HEK293 (cell line): ENCODE measurements around the gene PNPLA3.

Experiments
- CTCF ChIA-PET: fragments of 350-600 bp; formaldehyde crosslinking; extraction: SDS; loops from one replicate; lab custom pipeline; 2021; ENCODE audit warnings: antibody characterized with exemption; lab: Yijun Ruan, JAX
- POLR2A ChIA-PET: fragments of 300-600 bp; formaldehyde crosslinking; extraction: SDS; loops from one replicate; lab custom pipeline; 2020; ENCODE audit warnings: antibody characterized with exemption, inconsistent platforms; lab: Yijun Ruan, JAX
- H3K27ac ChIP-seq: fragments of 200-500 bp; sonication (Bioruptor generic); 2 replicates; pipeline ENCODE4 v1.5.1; 2014; ENCODE audit warnings: low read depth, low read length, control low read depth, inconsistent platforms; ENCODE audit errors: extremely low read depth
- H3K36me3 ChIP-seq, 2 experiments: fragments of 200-500 bp in 1 of 2; sonication (Bioruptor generic) in 1 of 2; 1 replicate in 1 of 2; 2 replicates in 1 of 2; pipeline ENCODE4 v1.5.1; 2014 to 2017; ENCODE audit warnings: inconsistent platforms in 2 of 2, low read length in 2 of 2; ENCODE audit not compliant: control insufficient read depth in 2 of 2, insufficient read depth in 1 of 2
- H3K4me1 ChIP-seq: fragments of 200-500 bp; sonication (Bioruptor generic); 2 replicates; pipeline ENCODE4 v1.5.1; 2014; ENCODE audit warnings: mild to moderate bottlenecking, low read length, inconsistent platforms; ENCODE audit not compliant: control insufficient read depth, insufficient read depth
- H3K4me3 ChIP-seq: 2 replicates; pipeline ENCODE4 v1.5.1; 2011; ENCODE audit warnings: low read depth, mild to moderate bottlenecking, control low read depth, low read length, moderate library complexity
- H3K9me3 ChIP-seq: fragments of 200-500 bp; sonication (Bioruptor generic); 2 replicates; pipeline ENCODE4 v1.5.1; 2014; ENCODE audit warnings: low read depth, low read length, inconsistent platforms; ENCODE audit not compliant: control insufficient read depth, insufficient read depth
- ATF2 ChIP-seq: fragments of 450-650 bp; formaldehyde crosslinking; IDR thresholded peaks from 2 replicates; pipeline ENCODE4 v1.5.1; 2016; ENCODE audit warnings: missing biosample characterization, missing genetic modification characterization, low read depth
- CTCF ChIP-seq: fragments of 450-650 bp; formaldehyde crosslinking; IDR thresholded peaks from 2 replicates; pipeline ENCODE4 v1.5.1; 2016; ENCODE audit warnings: missing biosample characterization, missing genetic modification characterization
- KLF16 ChIP-seq: fragments of 450-650 bp; formaldehyde crosslinking; IDR thresholded peaks from 2 replicates; pipeline ENCODE4 v1.5.1; 2017; ENCODE audit warnings: missing biosample characterization, missing genetic modification characterization
- TRIM28 ChIP-seq: IDR thresholded peaks from 2 replicates; pipeline ENCODE4 v1.6.1; 2011; ENCODE audit warnings: low read length, control low read depth, borderline replicate concordance
- ZFP69B ChIP-seq: fragments of 450-650 bp; formaldehyde crosslinking; IDR thresholded peaks from 2 replicates; pipeline ENCODE4 v1.5.1; 2016; ENCODE audit warnings: missing biosample characterization, missing genetic modification characterization
- ZIC2 ChIP-seq: fragments of 450-650 bp; formaldehyde crosslinking; IDR thresholded peaks from 2 replicates; pipeline ENCODE4 v1.5.1; 2016; ENCODE audit warnings: missing biosample characterization, missing genetic modification characterization
- ZNF18 ChIP-seq: fragments of 450-650 bp; formaldehyde crosslinking; IDR thresholded peaks from 2 replicates; pipeline ENCODE4 v1.5.1; 2016; ENCODE audit warnings: missing biosample characterization, missing genetic modification characterization
- ZNF2 ChIP-seq: fragments of 450-650 bp; formaldehyde crosslinking; IDR thresholded peaks from 2 replicates; pipeline ENCODE4 v1.5.1; 2016; ENCODE audit warnings: missing biosample characterization, missing genetic modification characterization
- ZNF24 ChIP-seq: fragments of 450-650 bp; formaldehyde crosslinking; IDR thresholded peaks from 2 replicates; pipeline ENCODE4 v1.5.1; 2016; ENCODE audit warnings: missing biosample characterization, missing genetic modification characterization
- ZNF248 ChIP-seq: fragments of 450-650 bp; formaldehyde crosslinking; IDR thresholded peaks from 2 replicates; pipeline ENCODE4 v1.5.1; 2017; ENCODE audit warnings: missing biosample characterization, missing genetic modification characterization
- ZNF266 ChIP-seq: fragments of 450-650 bp; formaldehyde crosslinking; IDR thresholded peaks from 2 replicates; pipeline ENCODE4 v1.5.1; 2016; ENCODE audit warnings: missing biosample characterization, missing genetic modification characterization, low read depth
- ZNF280D ChIP-seq: fragments of 450-650 bp; formaldehyde crosslinking; IDR thresholded peaks from 2 replicates; pipeline ENCODE4 v1.5.1; 2016; ENCODE audit warnings: missing biosample characterization, missing genetic modification characterization
- ZNF324 ChIP-seq: fragments of 450-650 bp; formaldehyde crosslinking; IDR thresholded peaks from 2 replicates; pipeline ENCODE4 v1.5.1; 2016; ENCODE audit warnings: missing biosample characterization, missing genetic modification characterization
- ZNF341 ChIP-seq: fragments of 450-650 bp; formaldehyde crosslinking; IDR thresholded peaks from 2 replicates; pipeline ENCODE4; 2016; ENCODE audit warnings: low read depth, missing biosample characterization, missing genetic modification characterization
- ZNF510 ChIP-seq: fragments of 450-650 bp; formaldehyde crosslinking; IDR thresholded peaks from 2 replicates; pipeline ENCODE4 v1.5.1; 2018; ENCODE audit warnings: mild to moderate bottlenecking, missing genetic modification characterization, missing biosample characterization; ENCODE audit not compliant: insufficient replicate concordance
- ZNF596 ChIP-seq: fragments of 450-650 bp; IDR thresholded peaks from 2 replicates; pipeline ENCODE4 v1.5.0; 2018; ENCODE audit warnings: missing biosample characterization, mild to moderate bottlenecking, missing genetic modification characterization, moderate library complexity
- ZNF621 ChIP-seq: fragments of 450-650 bp; formaldehyde crosslinking; IDR thresholded peaks from 2 replicates; pipeline ENCODE4 v1.5.1; 2017; ENCODE audit warnings: missing biosample characterization, missing genetic modification characterization
- ZNF624 ChIP-seq: fragments of 450-650 bp; formaldehyde crosslinking; IDR thresholded peaks from 2 replicates; pipeline ENCODE4 v1.5.1; 2017; ENCODE audit warnings: missing biosample characterization, missing genetic modification characterization
- ZNF626 ChIP-seq: fragments of 450-650 bp; sonication (Bioruptor Pico); formaldehyde crosslinking; IDR thresholded peaks from 2 replicates; pipeline ENCODE4 v1.5.1; 2018; ENCODE audit warnings: missing biosample characterization, missing genetic modification characterization, inconsistent platforms
- ZNF629 ChIP-seq: fragments of 450-650 bp; formaldehyde crosslinking; IDR thresholded peaks from 2 replicates; pipeline ENCODE4 v1.5.1; 2017; ENCODE audit warnings: missing biosample characterization, missing genetic modification characterization
- ZNF654 ChIP-seq: fragments of 450-650 bp; formaldehyde crosslinking; IDR thresholded peaks from 2 replicates; pipeline ENCODE4 v1.5.1; 2016; ENCODE audit warnings: low read depth, missing biosample characterization, missing genetic modification characterization
- ZNF692 ChIP-seq: fragments of 450-650 bp; formaldehyde crosslinking; IDR thresholded peaks from 2 replicates; pipeline ENCODE4 v1.5.1; 2016; ENCODE audit warnings: missing biosample characterization, missing genetic modification characterization
- ZNF776 ChIP-seq: fragments of 450-650 bp; formaldehyde crosslinking; IDR thresholded peaks from 2 replicates; pipeline ENCODE4 v1.5.0; 2017; ENCODE audit warnings: missing biosample characterization, missing genetic modification characterization, borderline replicate concordance

Gene PNPLA3

DNA sequence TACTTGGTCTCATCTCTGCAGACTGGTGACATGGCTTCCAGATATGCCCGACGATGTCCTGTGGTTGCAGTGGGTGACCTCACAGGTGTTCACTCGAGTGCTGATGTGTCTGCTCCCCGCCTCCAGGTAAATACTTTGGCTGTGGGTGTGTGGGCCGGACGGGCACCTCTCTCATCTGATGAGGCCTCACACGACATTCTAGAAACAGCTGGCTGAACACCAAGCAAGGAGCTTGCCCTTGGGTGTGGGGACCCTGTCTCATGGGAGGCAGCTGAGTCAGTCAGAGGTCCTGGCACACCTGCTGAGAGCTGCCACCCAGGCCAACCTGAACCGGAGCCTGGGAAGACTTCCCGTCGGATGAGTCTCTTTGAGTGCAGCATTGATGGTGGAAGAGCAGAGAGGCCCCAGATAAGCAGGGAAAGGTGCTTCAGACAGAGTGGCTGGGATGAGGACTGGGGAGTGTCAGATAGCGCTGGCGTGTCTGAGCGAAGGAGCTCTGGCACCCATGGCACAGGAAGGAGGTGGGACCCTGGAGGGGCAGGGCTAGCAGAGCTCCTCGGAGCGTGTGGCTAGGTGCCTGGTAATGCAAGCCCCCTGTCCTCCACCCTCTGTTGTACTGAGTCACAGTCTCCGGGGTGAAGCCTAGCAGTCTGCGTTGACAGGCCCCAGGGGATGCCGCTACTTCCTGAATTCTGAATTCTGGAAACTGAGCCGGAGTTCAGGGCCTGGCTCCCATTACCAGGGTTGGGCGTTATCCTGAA is 21.2 kb downstream of the PNPLA3 start:
- no peak overlapping the region for H3K27ac ChIP-seq
- no peaks in the 10 kb centered on the region for H3K9me3 ChIP-seq
- POLR2A ChIA-PET: interaction anchor here (2.0 kb wide), 1 partner anchor 16 kb away, joined by 4 read pairs; no protein-coding TSS in a partner anchor
- H3K4me3 ChIP-seq: no peak overlapping the region
- no peak for TF ChIP-seq ZNF266 (tag by site-specific recombination)
- CTCF ChIA-PET: interaction anchor here (0.6 to 11.4 kb wide), 18 partner anchors 8 to 748 kb away, joined by 3 to 109 read pairs (median 6); partner anchors contain the start of gene SAMM50
- H3K4me1 ChIP-seq: no peaks in the 10 kb centered on the region
- H3K36me3 ChIP-seq: peaks cover 0 to 4% of the 10 kb centered on the region in 2 experiments; a peak in 2 of 3 replicates

- ChIA-PET CTCF (interaction anchor here (0.5 to 11.4 kb wide), 40 partner anchors 9 to 847 kb away, joined by 3 to 109 read pairs (median 5); partner anchors contain the start of genes PNPLA3 and SAMM50), POLR2A (interaction anchor here (0.7 to 2.0 kb wide), 6 partner anchors 9 to 63 kb away, joined by 3 to 18 read pairs (median 4); partner anchors contain the start of genes PNPLA3 and SAMM50)
- no peaks in the 10 kb centered on the region for H3K9me3 ChIP-seq
- no peaks in the 10 kb centered on the region; a peak in 1 of 3 replicates for H3K36me3 ChIP-seq
- H3K27ac ChIP-seq: no peak overlapping the region
- no peak overlapping the region for H3K4me3 ChIP-seq
- H3K4me1 ChIP-seq: no peaks in the 10 kb centered on the region
- TF ChIP-seq ZNF324 (tag by site-specific recombination) (no peak), ZNF621 (tag by site-specific recombination) (no peak), ZNF510 (tag by site-specific recombination) (no peak), ZNF280D (tag by site-specific recombination) (no peak), ZFP69B (peak; percentile 61), ZIC2 (tag by site-specific recombination) (peak; percentile 54), ZNF18 (tag by site-specific recombination) (no peak), ZNF626 (tag by site-specific recombination) (no peak), ZNF624 (tag by site-specific recombination) (no peak), ZNF776 (no peak), KLF16 (tag by site-specific recombination) (no peak), ZNF2 (tag by site-specific recombination) (0 out of 2 replicates have a peak, but pooled peaks have one; percentile 28), ZNF654 (tag by site-specific recombination) (peak; percentile 50), ZNF248 (tag by site-specific recombination) (no peak), TRIM28 (peak; percentile 52; the same call in 1 of the 2 replicates), ZNF596 (tag by site-specific recombination) (no peak), CTCF (tag by site-specific recombination) (peak; percentile 89), ZNF629 (tag by site-specific recombination) (0 out of 2 replicates have a peak, but pooled peaks have one; percentile 30), ZNF692 (peak; percentile 64), ZNF341 (tag by site-specific recombination) (peak; percentile 30; the same call in 1 of the 2 replicates), ATF2 (peak; percentile 43), ZNF24 (tag by site-specific recombination) (no peak)
Measured at GRCh38 chr22:43945632-43946383, 22.2 kb downstream of the PNPLA3 start.
